ENCODE data around the gene LIFR.

- TF ChIP-seq, protein P1, sequence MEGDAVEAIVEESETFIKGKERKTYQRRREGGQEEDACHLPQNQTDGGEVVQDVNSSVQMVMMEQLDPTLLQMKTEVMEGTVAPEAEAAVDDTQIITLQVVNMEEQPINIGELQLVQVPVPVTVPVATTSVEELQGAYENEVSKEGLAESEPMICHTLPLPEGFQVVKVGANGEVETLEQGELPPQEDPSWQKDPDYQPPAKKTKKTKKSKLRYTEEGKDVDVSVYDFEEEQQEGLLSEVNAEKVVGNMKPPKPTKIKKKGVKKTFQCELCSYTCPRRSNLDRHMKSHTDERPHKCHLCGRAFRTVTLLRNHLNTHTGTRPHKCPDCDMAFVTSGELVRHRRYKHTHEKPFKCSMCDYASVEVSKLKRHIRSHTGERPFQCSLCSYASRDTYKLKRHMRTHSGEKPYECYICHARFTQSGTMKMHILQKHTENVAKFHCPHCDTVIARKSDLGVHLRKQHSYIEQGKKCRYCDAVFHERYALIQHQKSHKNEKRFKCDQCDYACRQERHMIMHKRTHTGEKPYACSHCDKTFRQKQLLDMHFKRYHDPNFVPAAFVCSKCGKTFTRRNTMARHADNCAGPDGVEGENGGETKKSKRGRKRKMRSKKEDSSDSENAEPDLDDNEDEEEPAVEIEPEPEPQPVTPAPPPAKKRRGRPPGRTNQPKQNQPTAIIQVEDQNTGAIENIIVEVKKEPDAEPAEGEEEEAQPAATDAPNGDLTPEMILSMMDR (IDR thresholded peaks at IDR 0.05) = no peak
- TF ChIP-seq POLR2A (IDR thresholded peaks at IDR 0.05) = no peak
These were observed 42.7 kb upstream of the LIFR start for GRCh38 chr5:38598994-38599617.
